Vagina (tissue), 2 donors: ENCODE measurements around the gene ERBIN.

ENCODE experiments used
- CTCF ChIP-seq, 3 experiments: fragments of 450-650 bp in 2 of 3; fragments of 200-600 bp in 1 of 3; sonication (generic) in 1 of 3; IDR thresholded peaks; one replicate each; pipeline ENCODE4 v1.5.1; 2017 to 2019; ENCODE audit warnings: antibody characterized with exemption in 3 of 3, mild to moderate bottlenecking in 2 of 3, moderate library complexity in 2 of 3
- POLR2A ChIP-seq, 2 donors: fragments of 450-650 bp; IDR thresholded peaks; one replicate each; pipeline ENCODE4 v1.6.1; 2017; ENCODE audit warnings: antibody characterized with exemption in 2 of 2, mild to moderate bottlenecking in 2 of 2, moderate library complexity in 2 of 2

DNA sequence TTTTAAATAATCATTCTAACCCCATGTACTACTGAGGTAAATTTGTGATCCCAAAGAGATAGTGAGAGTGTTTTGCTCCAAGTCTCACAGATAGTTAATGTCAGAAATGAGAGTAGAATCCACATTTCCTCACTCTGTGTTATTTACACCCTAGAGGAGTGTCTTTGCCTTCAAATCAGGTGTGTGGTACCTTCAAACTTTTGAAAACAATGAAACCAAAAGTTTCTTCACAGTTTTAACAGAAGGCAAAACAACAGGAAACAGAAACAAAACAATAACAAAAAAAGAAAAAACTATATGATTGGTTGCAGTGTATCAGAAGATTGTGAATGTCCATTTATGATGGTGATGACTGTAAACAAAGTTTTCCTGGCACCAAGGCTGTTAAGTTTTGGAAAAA lies 85.9 kb downstream of the ERBIN start:
- no peak for TF ChIP-seq CTCF (IDR thresholded peaks at IDR 0.05)
- no peak for TF ChIP-seq POLR2A (IDR thresholded peaks at IDR 0.05)
